CD4-positive, alpha-beta T cell treated with Interleukin-1 beta for 1 hour (primary cell): ENCODE measurements around the gene USE1.
A peak's percentile ranks its signal among the peaks of the same experiment; 100 is the strongest.
"Not testable (repeated sequence)": the region's sequence is repeated elsewhere in the genome, so short reads cannot be mapped to it uniquely, and the experiment has no call there.

Experiments used
- DNase-seq, 2 donors: peaks; one replicate each; pipeline ENCODE4 v3.0.0-alpha.2; 2020 to 2022

Gene USE1, protein sequence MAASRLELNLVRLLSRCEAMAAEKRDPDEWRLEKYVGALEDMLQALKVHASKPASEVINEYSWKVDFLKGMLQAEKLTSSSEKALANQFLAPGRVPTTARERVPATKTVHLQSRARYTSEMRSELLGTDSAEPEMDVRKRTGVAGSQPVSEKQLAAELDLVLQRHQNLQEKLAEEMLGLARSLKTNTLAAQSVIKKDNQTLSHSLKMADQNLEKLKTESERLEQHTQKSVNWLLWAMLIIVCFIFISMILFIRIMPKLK

GRCh38 chr19:17215127-17215971 lies at the start of gene USE1:
Gene USE1 (plus strand): TSS chr19:17215357. CDS start chr19:17215406, 49 bp downstream.
- peak; percentile 90 to 91 for DNase-seq

- DNase-seq, result no peak
Observed at GRCh38 chr19:17165715-17166114, 49.4 kb upstream of the USE1 start.

DNA sequence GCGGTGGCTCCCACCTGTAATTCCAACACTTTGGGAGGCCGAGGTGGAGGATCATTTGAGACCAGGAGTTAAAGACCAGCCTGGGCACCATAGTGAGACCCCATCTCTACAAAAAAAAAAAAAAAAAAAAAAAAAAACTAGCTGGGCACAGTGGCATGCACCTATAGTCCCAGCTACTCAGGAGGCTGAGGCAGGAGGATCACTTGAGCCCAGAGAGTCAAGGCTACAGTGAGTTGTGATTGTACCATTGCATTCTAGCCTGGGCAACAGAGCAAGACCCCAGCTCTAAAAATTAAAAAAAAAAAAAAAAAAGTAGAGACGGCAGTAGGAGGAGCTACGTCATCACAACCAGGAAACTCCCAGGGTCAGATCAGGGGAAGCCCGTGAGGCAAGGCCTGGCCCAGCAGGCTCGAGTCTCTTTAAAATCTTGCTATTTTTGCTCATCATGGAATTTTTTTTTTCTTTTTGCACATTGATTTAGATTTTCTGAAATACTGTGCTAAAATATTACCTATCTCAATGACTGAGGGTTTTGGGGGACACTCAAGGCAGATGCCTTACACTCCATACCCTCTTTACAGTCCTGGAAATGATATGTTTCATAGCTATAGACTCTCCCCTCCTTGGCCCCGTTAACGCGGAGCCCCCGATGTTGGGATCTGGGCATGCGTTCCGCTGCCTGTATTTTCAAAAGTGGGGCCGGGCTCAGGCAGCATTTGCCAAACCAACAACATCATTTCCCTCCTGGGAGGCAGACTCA lies 44.4 kb upstream of the USE1 start:
- peak in 1 of 2 donors; percentile 27 for DNase-seq

GRCh38 chr19:17171874-17172273 lies 43.3 kb upstream of the USE1 start:
- no peak for DNase-seq

- DNase-seq, result no peak
Observed at GRCh38 chr19:17172624-17173345, 42.4 kb upstream of the USE1 start.

DNA sequence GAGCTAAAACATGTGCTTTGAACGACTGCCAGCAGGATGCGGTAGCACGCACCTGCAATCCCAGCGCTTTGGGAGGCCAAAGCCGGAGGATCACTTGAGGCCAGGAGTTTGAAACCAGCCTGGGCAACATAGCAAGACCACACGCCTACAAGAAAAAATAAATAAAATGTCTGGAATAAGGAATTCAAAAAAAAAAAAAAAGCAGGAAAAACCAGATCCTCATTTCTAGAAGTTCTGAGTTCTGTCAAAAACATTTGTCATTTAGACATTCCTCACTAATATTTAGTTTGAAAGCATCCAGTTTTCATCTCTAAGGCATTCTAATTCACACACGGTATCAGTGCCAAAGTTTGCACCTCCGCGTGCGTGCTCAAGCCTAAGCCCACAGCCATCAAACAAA lies 36.9 kb upstream of the USE1 start:
- DNase-seq, result no peak

DNA sequence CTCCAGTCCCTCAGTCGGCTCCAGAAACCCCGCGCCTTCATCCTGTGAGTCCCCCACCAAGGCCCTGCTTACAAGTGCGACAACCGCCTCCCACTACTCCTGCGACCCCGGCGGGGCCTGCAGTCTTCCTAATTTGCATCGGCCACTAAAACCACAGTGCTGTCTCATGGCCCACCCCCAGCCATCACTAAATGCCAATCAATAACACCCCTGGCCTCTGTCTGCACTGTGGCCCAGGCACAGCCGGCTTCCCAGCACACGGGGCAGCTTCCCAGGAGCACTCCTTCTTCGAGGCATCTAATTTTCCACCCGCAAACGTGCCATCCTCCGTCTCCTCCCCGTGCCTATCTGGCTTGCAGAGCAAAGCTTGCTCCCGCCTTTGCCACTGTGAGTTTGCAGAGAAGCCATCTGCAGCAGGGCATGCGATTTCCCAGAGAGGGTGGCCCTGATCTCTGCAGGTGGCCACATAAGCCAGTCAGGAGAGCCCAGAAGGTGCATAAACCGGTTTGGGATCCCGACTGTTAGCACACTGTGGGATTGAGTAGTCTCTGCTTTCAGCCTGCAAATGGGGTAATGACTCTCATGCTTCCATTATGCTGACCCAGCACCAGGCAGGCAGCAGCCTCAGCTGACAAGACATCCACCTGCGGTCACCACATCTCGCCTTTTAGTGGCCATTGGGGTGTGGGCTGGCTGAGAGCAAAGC lies 34.0 kb upstream of the USE1 start:
- no peak for DNase-seq

GRCh38 chr19:17183271-17183761 lies 31.8 kb upstream of the USE1 start:
- peak in 1 of 2 donors; percentile 16 for DNase-seq

DNA sequence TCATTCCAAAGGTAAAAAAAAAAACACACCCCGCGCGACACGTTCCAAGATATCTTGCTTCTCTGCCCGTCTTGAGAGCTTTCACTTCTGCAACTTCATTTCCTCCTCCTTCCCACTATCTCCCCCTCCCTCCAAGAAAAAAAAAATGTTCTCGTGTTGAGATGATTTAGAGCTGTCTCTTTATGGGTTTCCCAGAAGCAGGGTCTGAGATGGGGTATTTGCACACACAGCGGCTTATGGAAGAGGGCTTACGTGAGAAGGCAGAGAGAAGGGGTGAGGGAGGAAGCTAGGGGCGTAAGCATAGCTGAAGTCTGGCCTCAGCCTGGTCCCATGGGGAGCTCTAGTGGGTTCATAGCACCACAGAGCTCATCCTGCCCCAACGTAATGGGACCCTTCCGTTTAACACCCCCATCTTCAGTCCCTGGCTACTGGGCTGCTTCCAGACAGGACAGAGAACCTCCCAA lies 31.3 kb upstream of the USE1 start:
- DNase-seq, result peak in 1 of 2 donors; percentile 28

GRCh38 chr19:17184371-17184841 lies 30.8 kb upstream of the USE1 start:
- DNase-seq, result peak; percentile 55 to 64

DNA sequence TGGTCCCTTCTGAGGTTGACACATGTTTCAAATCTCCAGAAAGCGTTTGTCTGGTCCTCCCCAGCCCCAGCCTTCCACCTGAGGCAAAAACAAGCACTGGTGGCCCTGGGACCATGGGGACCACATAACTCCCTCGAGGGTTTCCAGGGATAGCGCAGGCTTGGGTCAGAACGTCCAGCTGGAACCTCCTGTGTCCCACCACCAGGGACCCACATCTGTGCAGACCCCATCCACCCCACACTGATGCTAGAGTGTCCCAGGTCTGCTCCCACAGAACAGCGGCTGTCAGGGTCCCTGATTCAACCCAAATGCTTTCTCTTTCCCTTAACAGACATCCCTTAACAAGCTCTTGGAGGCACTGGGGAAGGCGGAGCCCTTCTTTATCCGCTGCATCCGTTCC lies 29.6 kb upstream of the USE1 start:
- no peak for DNase-seq

DNA sequence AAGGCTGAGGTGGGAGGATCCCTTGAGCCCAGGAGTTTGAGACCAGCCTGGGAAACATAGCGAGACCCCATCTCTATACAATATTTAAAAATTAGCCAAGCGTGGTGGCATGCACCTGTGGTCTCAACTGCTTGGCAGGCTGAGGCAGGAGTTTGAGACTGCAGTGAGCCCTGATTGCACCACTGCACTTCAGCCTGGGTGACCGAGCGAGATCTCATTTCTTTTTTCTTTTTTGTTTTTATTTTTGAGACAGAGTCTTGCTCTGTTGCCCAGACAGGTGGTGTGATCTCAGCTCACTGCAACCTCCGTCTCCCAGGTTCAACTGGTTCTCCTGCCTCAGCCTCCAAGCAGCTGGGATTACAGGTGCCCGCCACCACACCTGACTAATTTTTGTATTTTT lies 23.4 kb upstream of the USE1 start:
- DNase-seq, result not testable (repeated sequence)

DNA sequence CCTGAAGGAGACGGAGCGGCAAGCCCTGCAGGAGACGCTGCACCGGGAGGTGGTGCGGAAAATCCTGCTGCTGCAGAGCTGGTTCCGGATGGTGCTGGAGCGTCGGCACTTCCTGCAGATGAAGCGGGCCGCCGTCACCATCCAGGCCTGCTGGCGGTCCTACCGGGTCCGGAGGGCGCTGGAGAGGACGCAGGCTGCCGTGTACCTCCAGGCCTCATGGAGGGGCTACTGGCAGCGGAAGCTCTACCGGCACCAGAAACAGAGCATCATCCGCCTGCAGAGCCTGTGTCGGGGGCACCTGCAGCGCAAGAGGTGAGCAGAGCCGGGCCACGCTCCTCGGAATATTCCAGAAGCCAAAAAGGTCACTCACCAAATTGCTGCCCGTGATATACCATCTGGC lies 22.4 kb upstream of the USE1 start:
- DNase-seq, result no peak

DNA sequence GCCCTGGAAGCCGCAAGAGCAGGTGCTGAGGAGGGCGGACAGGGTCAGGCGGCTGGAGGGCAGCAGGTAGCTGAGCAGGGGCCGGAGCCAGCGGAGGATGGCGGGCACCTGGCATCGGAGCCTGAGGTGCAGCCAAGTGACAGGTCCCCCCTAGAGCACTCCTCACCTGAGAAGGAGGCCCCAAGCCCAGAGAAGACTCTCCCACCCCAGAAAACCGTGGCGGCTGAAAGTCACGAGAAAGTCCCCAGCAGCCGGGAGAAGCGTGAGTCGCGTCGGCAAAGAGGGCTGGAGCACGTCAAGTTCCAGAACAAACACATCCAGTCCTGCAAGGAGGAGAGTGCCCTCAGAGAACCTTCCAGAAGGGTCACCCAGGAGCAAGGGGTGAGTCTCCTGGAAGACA lies 20.5 kb upstream of the USE1 start:
- DNase-seq, result no peak

GRCh38 chr19:17195106-17195505 lies 20.1 kb upstream of the USE1 start:
- DNase-seq, result no peak

DNA sequence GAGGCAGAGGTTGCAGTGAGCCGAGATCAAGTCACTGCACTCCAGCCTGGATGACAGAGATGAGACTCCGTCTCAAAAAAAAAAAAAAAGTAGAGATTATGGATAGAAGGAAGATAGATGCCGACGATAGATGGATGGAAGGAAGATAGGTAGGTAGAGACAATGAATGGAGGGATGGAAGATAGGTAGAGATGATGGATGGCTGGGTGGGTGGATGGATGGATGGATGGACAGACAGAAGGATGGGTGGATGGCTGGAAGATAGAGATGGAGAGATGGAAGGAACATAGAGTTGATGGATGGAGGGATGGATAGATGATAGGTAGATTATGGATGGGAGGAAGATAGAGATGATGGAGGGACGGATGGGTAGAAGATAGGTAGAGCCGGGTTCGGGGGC lies 18.5 kb upstream of the USE1 start:
- no peak for DNase-seq

DNA sequence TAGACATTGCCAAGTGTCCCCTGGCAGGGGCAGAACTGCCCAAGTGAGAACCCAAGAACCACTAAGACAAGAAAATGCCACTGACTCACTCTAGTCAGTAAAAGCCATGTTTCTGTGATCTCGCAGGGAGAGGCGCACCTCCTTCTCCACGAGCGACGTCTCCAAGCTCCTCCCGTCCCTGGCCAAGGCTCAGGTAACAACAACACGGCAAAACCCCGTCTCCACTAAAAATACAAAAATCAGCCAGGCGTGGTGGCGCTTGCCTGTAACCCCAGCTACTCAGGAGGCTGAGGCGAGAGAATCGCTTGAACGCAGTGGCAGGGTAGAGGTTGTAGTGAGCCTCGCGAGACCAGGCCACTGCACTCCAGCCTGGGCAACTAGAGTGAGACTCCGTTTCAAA lies 17.5 kb upstream of the USE1 start:
- no peak for DNase-seq

- DNase-seq, result no peak
Observed at GRCh38 chr19:17200408-17201079, 14.6 kb upstream of the USE1 start.

DNA sequence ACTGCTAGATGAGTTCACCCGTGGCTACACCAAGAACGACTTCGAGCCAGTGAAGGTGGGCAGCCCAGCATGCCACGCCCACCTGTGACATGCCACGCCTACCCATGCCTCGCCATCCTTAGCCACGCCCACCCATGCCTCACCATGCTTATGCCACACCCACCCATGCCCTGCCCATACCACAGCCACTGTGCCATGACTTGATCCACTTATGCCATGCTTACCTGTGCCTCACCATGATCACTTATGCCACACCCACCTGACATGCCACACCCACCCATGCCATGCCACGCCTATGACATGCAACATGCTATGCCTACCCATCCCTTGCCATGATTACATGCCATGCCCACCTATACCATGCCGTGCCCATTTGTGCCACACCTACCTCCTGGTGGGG lies 12.9 kb upstream of the USE1 start:
- DNase-seq, result no peak

- no peak for DNase-seq
Observed at GRCh38 chr19:17202713-17203112, 12.4 kb upstream of the USE1 start.
